Measurements from ENCODE around the gene PIGT. TPM values are rescaled to one million over a fixed set of nuclear protein-coding genes. Genes with fewer than 3 reads are reported as not detected.
A peak's percentile ranks its signal among the peaks of the same experiment; 100 is the strongest.

Gene PIGT
- total and polyA plus RNA-seq, 2 of the 13 experiments (the other 11 are each of a cell fraction or from before 2014, with no cell fraction given) = 65.9 to 74.1 TPM

GRCh38 chr20:45415822-45416637 is at the start of gene PIGT (continued):
- TF ChIP-seq ZNF609 (CRISPR knock-in tag; IDR thresholded peaks at IDR 0.05; ENCODE audit: borderline replicate concordance) (peak; percentile 66; the same call in 1 of the 2 replicates), ZNF552 (CRISPR knock-in tag; IDR thresholded peaks at IDR 0.05; ENCODE audit: borderline replicate concordance) (no peak), ZNF256 (CRISPR knock-in tag; conservative IDR thresholded peaks at IDR 0.05) (no peak; the same call in 1 of the 2 replicates), NR3C1 (CRISPR knock-in tag; IDR thresholded peaks at IDR 0.05) (no peak), MAX (IDR thresholded peaks at IDR 0.05) (peak; percentile 88), HOXA9 (CRISPR knock-in tag; IDR thresholded peaks at IDR 0.05; ENCODE audit: borderline replicate concordance) (peak; percentile 86; the same call in 1 of the 2 replicates), ZNF24 (IDR thresholded peaks at IDR 0.05) (no peak), ZFYVE20 (CRISPR knock-in tag; IDR thresholded peaks at IDR 0.05; ENCODE audit: borderline replicate concordance, low read depth) (no peak), HES4 (CRISPR knock-in tag; IDR thresholded peaks at IDR 0.05; ENCODE audit: borderline replicate concordance) (0 out of 2 replicates have a peak, but pooled peaks have one; percentile 15), SOX5 (CRISPR knock-in tag; IDR thresholded peaks at IDR 0.05; ENCODE audit: borderline replicate concordance) (peak; percentile 50; the same call in 1 of the 2 replicates), FOSL2 (CRISPR knock-in tag; IDR thresholded peaks at IDR 0.05) (no peak; the same call in 1 of the 2 replicates), DNMT3B (CRISPR knock-in tag; conservative IDR thresholded peaks at IDR 0.05) (peak; percentile 24; the same call in 1 of the 2 replicates), NR1H2 (CRISPR knock-in tag; IDR thresholded peaks at IDR 0.05; ENCODE audit: borderline replicate concordance, low read depth) (no peak), MLX (CRISPR knock-in tag; IDR thresholded peaks at IDR 0.05) (peak; percentile 46; the same call in 1 of the 2 replicates), PRPF4 (IDR thresholded peaks at IDR 0.05; ENCODE audit: low read depth, low read length, poor library complexity, severe bottlenecking) (no peak), MIXL1 (CRISPR knock-in tag; IDR thresholded peaks at IDR 0.05) (peak; percentile 59; the same call in 1 of the 2 replicates), NFYC (CRISPR knock-in tag; IDR thresholded peaks at IDR 0.05) (peak; percentile 97), GPN1 (CRISPR knock-in tag; IDR thresholded peaks at IDR 0.05; ENCODE audit: borderline replicate concordance) (peak; percentile 26), KLF9 (CRISPR knock-in tag; IDR thresholded peaks at IDR 0.05; ENCODE audit: low read depth) (no peak; the same call in 1 of the 2 replicates), TCF7 (IDR thresholded peaks at IDR 0.05; ENCODE audit: low read depth) (no peak)
- TF ChIP-seq, protein P1, sequence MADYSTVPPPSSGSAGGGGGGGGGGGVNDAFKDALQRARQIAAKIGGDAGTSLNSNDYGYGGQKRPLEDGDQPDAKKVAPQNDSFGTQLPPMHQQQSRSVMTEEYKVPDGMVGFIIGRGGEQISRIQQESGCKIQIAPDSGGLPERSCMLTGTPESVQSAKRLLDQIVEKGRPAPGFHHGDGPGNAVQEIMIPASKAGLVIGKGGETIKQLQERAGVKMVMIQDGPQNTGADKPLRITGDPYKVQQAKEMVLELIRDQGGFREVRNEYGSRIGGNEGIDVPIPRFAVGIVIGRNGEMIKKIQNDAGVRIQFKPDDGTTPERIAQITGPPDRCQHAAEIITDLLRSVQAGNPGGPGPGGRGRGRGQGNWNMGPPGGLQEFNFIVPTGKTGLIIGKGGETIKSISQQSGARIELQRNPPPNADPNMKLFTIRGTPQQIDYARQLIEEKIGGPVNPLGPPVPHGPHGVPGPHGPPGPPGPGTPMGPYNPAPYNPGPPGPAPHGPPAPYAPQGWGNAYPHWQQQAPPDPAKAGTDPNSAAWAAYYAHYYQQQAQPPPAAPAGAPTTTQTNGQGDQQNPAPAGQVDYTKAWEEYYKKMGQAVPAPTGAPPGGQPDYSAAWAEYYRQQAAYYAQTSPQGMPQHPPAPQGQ (CRISPR knock-in tag; IDR thresholded peaks at IDR 0.05; ENCODE audit: borderline replicate concordance) = no peak

Data from HepG2 (cell line).